ENCODE results near the gene NCCRP1.
"Not testable (repeated sequence)": the region's sequence is repeated elsewhere in the genome, so short reads cannot be mapped to it uniquely, and the experiment has no call there.

The NCCRP1 gene

DNA sequence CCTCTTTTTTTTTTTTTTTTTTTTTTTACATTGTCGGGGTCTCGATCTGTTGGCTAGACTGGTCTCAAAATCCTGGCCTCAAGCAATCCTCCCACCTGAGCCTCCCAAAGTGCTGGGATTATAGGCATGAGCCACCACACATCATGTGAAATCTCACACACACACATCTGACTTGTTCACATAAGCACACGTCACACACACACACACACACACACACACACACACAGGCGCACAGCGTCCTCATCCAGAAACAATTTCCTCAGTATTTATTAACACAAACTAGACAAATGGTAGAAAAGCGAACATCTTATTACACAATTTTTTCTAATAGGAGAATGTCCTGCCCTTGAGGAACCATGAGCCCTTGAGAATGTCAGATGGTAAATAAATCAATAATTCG lies 12.4 kb downstream of the NCCRP1 start:
- TF ChIP-seq, protein P1, sequence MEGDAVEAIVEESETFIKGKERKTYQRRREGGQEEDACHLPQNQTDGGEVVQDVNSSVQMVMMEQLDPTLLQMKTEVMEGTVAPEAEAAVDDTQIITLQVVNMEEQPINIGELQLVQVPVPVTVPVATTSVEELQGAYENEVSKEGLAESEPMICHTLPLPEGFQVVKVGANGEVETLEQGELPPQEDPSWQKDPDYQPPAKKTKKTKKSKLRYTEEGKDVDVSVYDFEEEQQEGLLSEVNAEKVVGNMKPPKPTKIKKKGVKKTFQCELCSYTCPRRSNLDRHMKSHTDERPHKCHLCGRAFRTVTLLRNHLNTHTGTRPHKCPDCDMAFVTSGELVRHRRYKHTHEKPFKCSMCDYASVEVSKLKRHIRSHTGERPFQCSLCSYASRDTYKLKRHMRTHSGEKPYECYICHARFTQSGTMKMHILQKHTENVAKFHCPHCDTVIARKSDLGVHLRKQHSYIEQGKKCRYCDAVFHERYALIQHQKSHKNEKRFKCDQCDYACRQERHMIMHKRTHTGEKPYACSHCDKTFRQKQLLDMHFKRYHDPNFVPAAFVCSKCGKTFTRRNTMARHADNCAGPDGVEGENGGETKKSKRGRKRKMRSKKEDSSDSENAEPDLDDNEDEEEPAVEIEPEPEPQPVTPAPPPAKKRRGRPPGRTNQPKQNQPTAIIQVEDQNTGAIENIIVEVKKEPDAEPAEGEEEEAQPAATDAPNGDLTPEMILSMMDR (IDR thresholded peaks at IDR 0.05): no peak
- TF ChIP-seq ZFX (IDR thresholded peaks at IDR 0.05; ENCODE audit: borderline replicate concordance): no peak

DNA sequence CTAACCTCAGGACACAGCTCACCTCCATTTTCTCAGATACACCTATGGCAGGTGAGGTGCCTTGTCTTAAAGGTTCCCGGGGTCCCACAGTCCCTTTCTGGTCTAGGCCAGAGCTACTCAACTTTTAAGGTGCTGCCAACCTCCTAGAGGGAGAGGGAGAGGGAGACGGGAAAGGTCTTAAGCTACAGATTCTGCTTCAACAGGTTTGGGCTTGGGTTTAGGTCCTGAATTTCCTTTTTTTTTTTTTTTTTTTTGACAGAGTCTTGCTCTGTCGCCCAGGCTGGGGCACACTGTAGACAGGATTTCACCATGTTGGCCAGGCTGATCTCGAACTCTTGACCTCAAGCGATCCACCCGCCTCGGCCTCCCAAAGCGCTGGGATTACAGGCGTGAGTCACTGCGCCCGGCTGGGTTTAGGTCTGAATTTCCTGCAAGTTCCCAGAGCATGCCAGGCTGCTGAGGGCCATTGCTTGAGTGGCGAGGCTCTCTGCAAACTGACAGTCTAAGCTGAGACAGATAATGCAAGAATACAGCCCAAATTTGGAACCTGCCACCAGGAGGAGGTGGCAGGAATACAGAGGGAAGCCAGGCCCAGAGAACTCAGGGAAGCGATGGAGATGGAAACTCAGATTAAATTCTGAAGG lies 15.1 kb downstream of the NCCRP1 start:
- no peak overlapping the region for H3K27ac ChIP-seq
- TF ChIP-seq, protein P1 (IDR thresholded peaks at IDR 0.05): no peak
- TF ChIP-seq ZFX (IDR thresholded peaks at IDR 0.05; ENCODE audit: borderline replicate concordance): no peak

More for the DNA sequence above, 12.4 kb downstream of the NCCRP1 start:
- no peak overlapping the region for H3K27ac ChIP-seq

DNA sequence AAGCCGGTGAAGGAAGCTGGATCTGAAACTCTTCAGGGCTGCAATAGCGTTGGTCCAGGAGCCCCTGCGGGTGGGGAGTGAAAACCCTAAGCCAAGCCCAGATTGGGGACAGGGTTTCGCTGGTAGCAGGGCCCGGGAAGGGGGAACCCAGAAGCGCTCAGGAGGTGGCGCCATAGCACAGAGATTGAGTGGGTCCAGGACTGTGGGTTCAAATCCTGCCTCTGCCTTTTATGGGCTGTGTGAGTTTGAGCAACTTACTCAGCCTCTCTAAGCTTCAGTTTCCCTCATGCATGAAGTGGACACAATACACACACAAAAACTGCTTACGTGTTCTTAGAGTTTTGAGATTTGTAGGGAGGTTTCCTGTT lies 15.6 kb downstream of the NCCRP1 start:
- no peak for TF ChIP-seq ZFX (IDR thresholded peaks at IDR 0.05; ENCODE audit: borderline replicate concordance)
- TF ChIP-seq, protein P1 (IDR thresholded peaks at IDR 0.05): peak; percentile 37
- no peak overlapping the region for H3K27ac ChIP-seq

DNA sequence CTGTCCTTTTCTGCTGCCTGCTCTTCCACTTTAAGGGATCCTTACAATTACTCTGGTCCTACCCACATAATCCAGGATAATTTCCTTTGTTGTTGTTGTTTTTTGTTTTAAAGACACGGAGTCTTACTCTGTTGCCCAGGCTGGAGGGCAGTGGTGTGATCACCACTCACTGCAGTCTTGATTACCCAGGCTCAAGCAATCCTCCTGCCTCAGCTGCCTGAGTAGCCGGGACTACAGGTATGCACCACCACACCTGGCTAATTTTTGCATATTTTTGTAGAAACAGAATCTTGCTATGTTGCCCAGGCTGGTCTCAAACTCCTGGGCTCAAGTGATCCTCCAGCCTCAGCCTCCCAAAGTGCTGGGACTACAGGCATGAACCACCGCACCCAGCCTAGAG lies 18.6 kb downstream of the NCCRP1 start:
- H3K27ac ChIP-seq: not testable (repeated sequence)

DNA sequence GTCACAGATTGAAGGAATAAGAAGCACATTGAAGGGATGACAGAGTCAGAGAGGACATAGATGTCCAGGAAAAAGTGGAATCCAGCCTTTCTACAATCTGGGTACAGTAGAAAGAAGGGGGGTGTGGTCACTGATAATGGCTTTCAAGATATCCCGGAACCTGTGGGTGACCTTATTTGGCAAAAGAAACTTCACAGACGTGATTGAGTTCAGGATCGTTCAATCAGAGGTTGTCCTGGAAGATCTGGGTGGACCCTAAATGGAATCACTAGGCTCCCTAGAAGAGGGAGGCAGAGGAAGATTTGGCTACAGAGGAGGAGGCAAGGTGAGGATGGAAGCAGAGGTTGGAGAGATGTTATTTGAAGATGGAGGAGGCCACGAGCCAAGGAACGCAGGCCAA lies 20.3 kb downstream of the NCCRP1 start:
- no peak overlapping the region for H3K27ac ChIP-seq
- TF ChIP-seq ZFX (IDR thresholded peaks at IDR 0.05; ENCODE audit: borderline replicate concordance): no peak
- TF ChIP-seq, protein P1 (IDR thresholded peaks at IDR 0.05): no peak

DNA sequence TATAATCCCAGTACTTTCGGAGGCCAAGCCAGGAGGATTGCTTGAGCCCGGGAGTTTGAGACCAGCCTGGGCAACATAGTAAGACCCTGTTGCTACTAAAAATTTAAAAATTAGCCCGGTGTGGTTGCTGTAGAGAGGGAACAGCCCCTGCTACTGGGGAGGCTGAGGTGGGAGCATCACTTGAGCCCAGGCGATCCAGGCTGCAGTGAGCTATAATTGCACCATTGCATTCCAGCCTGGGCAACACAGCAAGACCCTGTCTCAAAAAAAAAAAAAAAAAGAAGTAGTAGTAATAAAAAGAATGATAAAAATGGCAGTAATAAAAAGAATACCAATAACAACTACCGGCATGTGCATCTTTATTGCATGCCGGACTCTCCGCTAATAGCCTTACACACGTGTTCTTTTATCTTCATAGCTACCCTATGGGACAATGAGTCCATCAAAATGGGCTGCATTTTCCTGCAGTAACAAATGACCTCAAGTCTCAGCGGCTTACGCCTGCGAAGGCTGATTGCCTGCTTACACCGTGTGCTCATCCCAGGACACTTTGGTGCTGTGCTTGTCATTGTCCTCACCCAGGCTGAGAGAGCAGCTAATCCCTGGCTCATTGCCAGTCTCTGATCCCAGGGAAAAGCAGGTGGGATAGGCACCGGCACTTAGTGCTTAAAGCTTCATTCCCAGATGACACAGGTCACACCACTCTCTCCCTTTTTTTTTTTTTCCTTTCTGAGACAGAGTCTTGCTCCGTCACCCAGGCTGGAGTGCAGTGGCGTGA lies 21.7 kb downstream of the NCCRP1 start:
- TF ChIP-seq, protein P1 (IDR thresholded peaks at IDR 0.05): no peak
- TF ChIP-seq ZFX (IDR thresholded peaks at IDR 0.05; ENCODE audit: borderline replicate concordance): no peak
- H3K27ac ChIP-seq: no peak overlapping the region

DNA sequence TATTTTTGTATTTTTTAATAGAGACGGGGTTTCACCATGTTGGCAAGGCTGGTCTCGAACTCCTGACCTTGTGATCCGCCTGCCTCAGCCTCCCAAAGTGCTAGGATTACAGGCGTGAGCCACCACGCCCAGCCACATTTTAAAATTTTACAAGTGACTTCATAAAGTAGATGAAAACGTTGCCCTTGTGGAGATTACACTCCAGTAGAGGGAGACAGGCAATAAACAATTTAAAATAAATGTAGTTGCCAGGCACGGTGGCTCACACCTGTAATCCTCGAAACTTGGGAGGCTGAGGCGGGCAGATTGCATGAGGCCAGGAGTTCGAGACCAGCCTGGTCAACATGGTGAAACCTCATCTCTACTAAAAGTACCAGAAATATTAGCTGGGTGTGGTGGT lies 22.3 kb downstream of the NCCRP1 start:
- not testable (repeated sequence) for H3K27ac ChIP-seq

DNA sequence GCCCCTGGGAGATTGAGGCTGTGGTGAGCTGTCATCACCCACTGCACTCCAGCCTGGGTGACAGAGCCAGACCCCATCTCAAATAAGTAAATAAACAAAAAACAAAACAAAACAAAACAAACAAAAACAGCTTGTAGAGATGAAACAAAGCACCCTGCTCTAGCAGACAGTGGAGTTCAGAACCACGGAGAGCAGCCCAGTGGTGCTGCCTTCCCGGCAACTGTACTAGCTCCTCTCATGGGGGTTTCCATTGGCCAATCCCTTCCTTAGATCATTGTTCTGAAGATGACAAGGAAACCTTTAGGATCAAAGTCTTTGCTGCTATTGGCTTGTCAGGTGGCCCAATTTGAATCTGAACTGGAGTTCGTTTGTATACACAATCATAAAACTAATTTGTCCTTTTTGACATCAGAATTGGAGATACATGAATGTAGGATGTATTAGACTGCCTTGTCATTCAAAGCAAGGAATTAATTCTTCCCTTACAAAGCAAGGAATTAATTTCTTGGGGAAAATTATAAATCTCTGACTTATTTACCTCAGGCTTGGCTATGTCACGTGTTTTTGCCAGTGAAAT lies 27.0 kb downstream of the NCCRP1 start:
- TF ChIP-seq, protein P1 (IDR thresholded peaks at IDR 0.05): no peak
- no peak for TF ChIP-seq ZFX (IDR thresholded peaks at IDR 0.05; ENCODE audit: borderline replicate concordance)
- H3K27ac ChIP-seq: no peak overlapping the region

Measured in 22Rv1 (cell line).